Body of pancreas (tissue), 4 donors: ENCODE measurements around the gene SLX4IP. TPM values are rescaled to one million over a fixed set of nuclear protein-coding genes. Genes with fewer than 3 reads are reported as not detected.

Source experiments
- ATAC-seq: fragments of 150-250 bp; one replicate; pipeline ENCODE4 v1.9.1; 2016
- DNase-seq, 4 donors: peaks; one replicate each; pipeline ENCODE4 v3.0.0-alpha.2; 2019
- H3K27ac ChIP-seq, 4 donors: fragments of 200-600 bp; sonication (generic); 1 replicate in 3 of 4; 2 replicates in 1 of 4; pipeline versions ENCODE4 v1.5.1 to v1.6.1; 2016 to 2019; ENCODE audit warnings: mild to moderate bottlenecking in 1 of 4, mixed read lengths in 1 of 4, moderate library complexity in 1 of 4
- H3K27me3 ChIP-seq, 2 donors: fragments of 200-600 bp; sonication (generic); one replicate each; pipeline ENCODE4 v1.6.0; 2016; ENCODE audit warnings: mild to moderate bottlenecking in 1 of 2
- H3K36me3 ChIP-seq, 2 donors: fragments of 200-600 bp; sonication (generic); replicated peaks in 1 of 2; 2 replicates each; pipeline ENCODE4 v1.5.1; 2016; ENCODE audit warnings: low read depth in 2 of 2; ENCODE audit not compliant: insufficient read depth in 1 of 2
- H3K4me1 ChIP-seq: fragments of 200-600 bp; sonication (generic); one replicate; pipeline ENCODE4 v1.6.0; 2016
- H3K4me3 ChIP-seq, 2 donors: fragments of 200-600 bp; sonication (generic); 1 replicate in 1 of 2; 2 replicates in 1 of 2; pipeline ENCODE4 v1.5.1; 2016 to 2019
- H3K9me3 ChIP-seq, 3 donors: fragments of 200-600 bp; sonication (generic); 1 replicate in 2 of 3; 2 replicates in 1 of 3; pipeline ENCODE4 v1.5.1; 2016
- POLR2A ChIP-seq, 3 donors: fragments of 450-650 bp; IDR thresholded peaks; one replicate each; pipeline ENCODE4 v1.6.1; 2016; ENCODE audit warnings: antibody characterized with exemption in 3 of 3, mild to moderate bottlenecking in 2 of 3
- WGBS, 2 donors: methylation state at CpG; one replicate each; pipeline ENCODE4 v1.1.5; 2017; 5-methylcytosine and 5-hydroxymethylcytosine counted together
- intact Hi-C: fragments of 100-400 bp; cut with DNase I; formaldehyde crosslinking; loops from one replicate; pipeline ENCODE4 v1.15.1; 2023
- total RNA-seq, 2 donors: library from RNA; depleted of rRNA; stranded (reverse); fragments of >200 nt; gene quantifications; one replicate each; pipeline ENCODE4 v1.1.0, GENCODE V29; 2016
- TF ChIP-seq, protein P1 (sequence below), 7 experiments: fragments of 450-650 bp in 4 of 7; fragments of 200-600 bp in 3 of 7; sonication (generic) in 3 of 7; IDR thresholded peaks; one replicate each; pipeline ENCODE4 v1.5.1; 2016 to 2019; ENCODE audit warnings: antibody characterized with exemption in 7 of 7

SLX4IP gene
- total RNA-seq, 2 donors from 2014 or later = 4.3 to 4.7 TPM

GRCh38 chr20:10468340-10468845 lies 33.3 kb downstream of the SLX4IP start:
- 40 to 51% methylated on average over 2 of the region's 2 CpGs for WGBS, 2 donors
- intact Hi-C loops = no loop called here

GRCh38 chr20:10469056-10469455 lies 34.0 kb downstream of the SLX4IP start:
- no peaks in the 10 kb centered on the region for H3K27me3 ChIP-seq
- TF ChIP-seq POLR2A (IDR thresholded peaks at IDR 0.05) = no peak
- TF ChIP-seq, protein P1, sequence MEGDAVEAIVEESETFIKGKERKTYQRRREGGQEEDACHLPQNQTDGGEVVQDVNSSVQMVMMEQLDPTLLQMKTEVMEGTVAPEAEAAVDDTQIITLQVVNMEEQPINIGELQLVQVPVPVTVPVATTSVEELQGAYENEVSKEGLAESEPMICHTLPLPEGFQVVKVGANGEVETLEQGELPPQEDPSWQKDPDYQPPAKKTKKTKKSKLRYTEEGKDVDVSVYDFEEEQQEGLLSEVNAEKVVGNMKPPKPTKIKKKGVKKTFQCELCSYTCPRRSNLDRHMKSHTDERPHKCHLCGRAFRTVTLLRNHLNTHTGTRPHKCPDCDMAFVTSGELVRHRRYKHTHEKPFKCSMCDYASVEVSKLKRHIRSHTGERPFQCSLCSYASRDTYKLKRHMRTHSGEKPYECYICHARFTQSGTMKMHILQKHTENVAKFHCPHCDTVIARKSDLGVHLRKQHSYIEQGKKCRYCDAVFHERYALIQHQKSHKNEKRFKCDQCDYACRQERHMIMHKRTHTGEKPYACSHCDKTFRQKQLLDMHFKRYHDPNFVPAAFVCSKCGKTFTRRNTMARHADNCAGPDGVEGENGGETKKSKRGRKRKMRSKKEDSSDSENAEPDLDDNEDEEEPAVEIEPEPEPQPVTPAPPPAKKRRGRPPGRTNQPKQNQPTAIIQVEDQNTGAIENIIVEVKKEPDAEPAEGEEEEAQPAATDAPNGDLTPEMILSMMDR (IDR thresholded peaks at IDR 0.05) = no peak
- DNase-seq (no peak), ATAC-seq (no peak)
- H3K27ac ChIP-seq = no peak overlapping the region
- H3K4me3 ChIP-seq = no peak overlapping the region
- WGBS, 2 donors = 65 to 72% methylated on average over 2 of the region's 2 CpGs
- no peaks in the 10 kb centered on the region for H3K9me3 ChIP-seq
- H3K4me1 ChIP-seq = peaks cover 3% of the 10 kb centered on the region
- H3K36me3 ChIP-seq = no peaks in the 10 kb centered on the region
- intact Hi-C loops = no loop called here

More at GRCh38 chr20:10468340-10468845, 33.3 kb downstream of the SLX4IP start:
- TF ChIP-seq, protein P1 (IDR thresholded peaks at IDR 0.05) = no peak
- TF ChIP-seq POLR2A (IDR thresholded peaks at IDR 0.05) = no peak
- no peaks in the 10 kb centered on the region for H3K36me3 ChIP-seq
- no peak overlapping the region for H3K4me3 ChIP-seq
- no peak overlapping the region for H3K27ac ChIP-seq
- peaks cover 3% of the 10 kb centered on the region for H3K4me1 ChIP-seq
- no peak for ATAC-seq
- H3K9me3 ChIP-seq = no peaks in the 10 kb centered on the region
- no peak for DNase-seq
- no peaks in the 10 kb centered on the region for H3K27me3 ChIP-seq

- ATAC-seq (peak; percentile 77), DNase-seq (peak; percentile 27 to 61 (median 43))
- 35% methylated on average over 7 of the region's 7 CpGs for WGBS, 2 donors
- Histone ChIP-seq H3K9me3 (no peaks in the 10 kb centered on the region), H3K4me3 (no peak overlapping the region), H3K4me1 (peaks cover 3% of the 10 kb centered on the region), H3K27me3 (no peaks in the 10 kb centered on the region), H3K36me3 (no peaks in the 10 kb centered on the region), H3K27ac (no peak overlapping the region)
- intact Hi-C loops = no loop called here
- TF ChIP-seq, protein P1 (IDR thresholded peaks at IDR 0.05) = peak in 6 of 7 experiments; percentile 31 to 56 (median 52)
- TF ChIP-seq POLR2A (IDR thresholded peaks at IDR 0.05) = no peak
Observed at GRCh38 chr20:10469599-10469998, 34.5 kb downstream of the SLX4IP start.

DNA sequence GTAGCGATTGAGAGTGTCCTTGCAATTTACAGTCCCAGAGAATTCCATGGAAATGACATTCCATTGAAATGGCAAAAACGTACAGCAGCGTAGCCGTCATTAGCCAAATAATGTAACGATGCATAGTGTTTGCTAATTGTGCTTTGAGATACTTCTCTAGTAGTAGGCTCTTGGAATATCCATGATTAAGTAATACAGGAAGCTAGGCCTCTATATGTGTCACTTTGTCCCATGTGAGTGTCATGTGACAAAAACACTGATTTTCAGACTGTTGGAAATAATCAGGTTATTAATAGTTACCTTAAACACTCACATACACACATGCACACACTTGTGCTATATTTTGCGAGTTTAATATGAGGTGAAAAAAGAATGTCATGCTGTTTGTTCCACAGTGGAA lies 35.2 kb downstream of the SLX4IP start:
- Histone ChIP-seq H3K27ac (no peak overlapping the region), H3K4me3 (no peak overlapping the region), H3K4me1 (peaks cover 3% of the 10 kb centered on the region), H3K36me3 (no peaks in the 10 kb centered on the region), H3K27me3 (no peaks in the 10 kb centered on the region), H3K9me3 (no peaks in the 10 kb centered on the region)
- intact Hi-C loops = no loop called here
- no peak for TF ChIP-seq POLR2A (IDR thresholded peaks at IDR 0.05)
- TF ChIP-seq, protein P1 (IDR thresholded peaks at IDR 0.05) = no peak
- 80 to 91% methylated on average over 6 of the region's 6 CpGs for WGBS, 2 donors
- DNase-seq (no peak), ATAC-seq (no peak)

GRCh38 chr20:10472871-10473270 lies 37.8 kb downstream of the SLX4IP start:
- H3K36me3 ChIP-seq = no peaks in the 10 kb centered on the region
- H3K27me3 ChIP-seq = no peaks in the 10 kb centered on the region
- H3K27ac ChIP-seq = no peak overlapping the region
- 81 to 95% methylated on average over 2 of the region's 2 CpGs for WGBS, 2 donors
- no peak for TF ChIP-seq POLR2A (IDR thresholded peaks at IDR 0.05)
- TF ChIP-seq, protein P1 (IDR thresholded peaks at IDR 0.05) = no peak
- no peak for ATAC-seq
- H3K9me3 ChIP-seq = no peaks in the 10 kb centered on the region
- H3K4me1 ChIP-seq = peaks cover 3% of the 10 kb centered on the region
- no peak for DNase-seq
- intact Hi-C loops = no loop called here
- no peak overlapping the region for H3K4me3 ChIP-seq
